Gastrocnemius medialis (tissue), 4 donors: ENCODE results near the gene PLA2G4F. TPM values are rescaled to one million over a fixed set of nuclear protein-coding genes. Genes with fewer than 3 reads are reported as not detected.

Experiments
- ATAC-seq, 2 donors: fragments of 150-250 bp; one replicate each; pipeline ENCODE4 v1.9.1; 2016
- DNase-seq, 2 donors: peaks; one replicate each; pipeline ENCODE4 v3.0.0-alpha.2; 2019
- H3K27ac ChIP-seq, 4 donors: fragments of 200-600 bp; sonication (generic); 1 replicate in 1 of 4; 2 replicates in 3 of 4; pipeline ENCODE4 v1.5.1; 2016 to 2018; ENCODE audit warnings: mild to moderate bottlenecking in 2 of 4, moderate library complexity in 1 of 4
- H3K27me3 ChIP-seq, 3 donors: fragments of 200-600 bp; sonication (generic) in 2 of 3; 1 replicate in 1 of 3; 2 replicates in 2 of 3; pipeline versions ENCODE4 v1.5.1 to v1.6.0; 2016 to 2019; ENCODE audit warnings: mild to moderate bottlenecking in 1 of 3, moderate library complexity in 1 of 3
- H3K36me3 ChIP-seq, 2 donors: fragments of 200-600 bp; sonication (generic) in 1 of 2; one replicate each; pipeline ENCODE4 v1.5.1; 2017 to 2018
- H3K4me1 ChIP-seq, 2 donors: fragments of 200-600 bp; sonication (generic) in 1 of 2; one replicate each; pipeline ENCODE4 v1.5.1; 2016 to 2017; ENCODE audit warnings: mild to moderate bottlenecking in 2 of 2
- H3K4me3 ChIP-seq, 4 donors: fragments of 200-600 bp; sonication (generic) in 3 of 4; 1 replicate in 1 of 4; 2 replicates in 3 of 4; pipeline ENCODE4 v1.5.1; 2016 to 2019; ENCODE audit warnings: mild to moderate bottlenecking in 2 of 4
- H3K9me3 ChIP-seq, 3 donors: fragments of 200-600 bp; sonication (generic) in 2 of 3; 1 replicate in 1 of 3; 2 replicates in 2 of 3; pipeline ENCODE4 v1.5.1; 2016 to 2019
- POLR2A ChIP-seq, 2 donors: fragments of 450-650 bp; IDR thresholded peaks; one replicate each; pipeline ENCODE4 v1.6.1; 2017; ENCODE audit warnings: antibody characterized with exemption in 2 of 2, mild to moderate bottlenecking in 2 of 2, moderate library complexity in 2 of 2
- in situ Hi-C, 4 donors: fragments of 200-750 bp; cut with MboI; loops; one replicate each; pipeline versions ENCODE4 v1.15.0 to v1.8.0; 2017; ENCODE audit warnings: low sequenced_read_pairs in 4 of 4
- intact Hi-C: fragments of 100-400 bp; cut with DNase I; formaldehyde crosslinking; loops from one replicate; pipeline ENCODE4 v1.15.1; 2023; ENCODE audit warnings: low total_unique reads
- microRNA counts, 2 donors: library from miRNA; unstranded; fragments of <30 nt; microRNA quantifications; one replicate each; lab custom pipeline; 2016
- microRNA-seq, 2 donors: library from miRNA; unstranded; fragments of <30 nt; microRNA quantifications; one replicate each; pipeline ENCODE4, GENCODE V29; 2016; ENCODE audit warnings: borderline replicate concordance in 2 of 2
- total RNA-seq, 4 donors: library from RNA; depleted of rRNA; stranded (reverse); fragments of >200 nt; gene quantifications; one replicate each; pipeline versions ENCODE4 v1.1.0 to v1.2.3, GENCODE V29; 2016
- TF ChIP-seq, protein P1 (sequence below), 5 experiments: fragments of 450-650 bp in 3 of 5; fragments of 200-600 bp in 2 of 5; sonication (generic) in 2 of 5; IDR thresholded peaks in 4 of 5; conservative IDR thresholded peaks in 1 of 5; 1 replicate in 4 of 5; 2 replicates in 1 of 5; pipeline ENCODE4 v1.5.1; 2016 to 2019; ENCODE audit warnings: antibody characterized with exemption in 5 of 5, mild to moderate bottlenecking in 3 of 5, moderate library complexity in 3 of 5

The PLA2G4F gene
- total RNA-seq, 4 donors from 2014 or later = 1.0 to 8.4 (median 4.9) TPM

GRCh38 chr15:42089942-42090341, 66.5 kb downstream of the PLA2G4F start:
- H3K4me1 ChIP-seq = peaks cover 0 to 7% of the 10 kb centered on the region in 2 donors
- no peaks in the 10 kb centered on the region for H3K27me3 ChIP-seq
- intact Hi-C loops (loop anchor here (5.0 kb wide), 1 partner anchor 42 kb away; no protein-coding TSS in a partner anchor), in situ Hi-C loops (no loop called here)
- ATAC-seq = no peak
- no peak for DNase-seq
- H3K27ac ChIP-seq = no peak overlapping the region
- no peaks in the 10 kb centered on the region for H3K9me3 ChIP-seq
- no peak for TF ChIP-seq POLR2A (IDR thresholded peaks at IDR 0.05)
- TF ChIP-seq, protein P1, sequence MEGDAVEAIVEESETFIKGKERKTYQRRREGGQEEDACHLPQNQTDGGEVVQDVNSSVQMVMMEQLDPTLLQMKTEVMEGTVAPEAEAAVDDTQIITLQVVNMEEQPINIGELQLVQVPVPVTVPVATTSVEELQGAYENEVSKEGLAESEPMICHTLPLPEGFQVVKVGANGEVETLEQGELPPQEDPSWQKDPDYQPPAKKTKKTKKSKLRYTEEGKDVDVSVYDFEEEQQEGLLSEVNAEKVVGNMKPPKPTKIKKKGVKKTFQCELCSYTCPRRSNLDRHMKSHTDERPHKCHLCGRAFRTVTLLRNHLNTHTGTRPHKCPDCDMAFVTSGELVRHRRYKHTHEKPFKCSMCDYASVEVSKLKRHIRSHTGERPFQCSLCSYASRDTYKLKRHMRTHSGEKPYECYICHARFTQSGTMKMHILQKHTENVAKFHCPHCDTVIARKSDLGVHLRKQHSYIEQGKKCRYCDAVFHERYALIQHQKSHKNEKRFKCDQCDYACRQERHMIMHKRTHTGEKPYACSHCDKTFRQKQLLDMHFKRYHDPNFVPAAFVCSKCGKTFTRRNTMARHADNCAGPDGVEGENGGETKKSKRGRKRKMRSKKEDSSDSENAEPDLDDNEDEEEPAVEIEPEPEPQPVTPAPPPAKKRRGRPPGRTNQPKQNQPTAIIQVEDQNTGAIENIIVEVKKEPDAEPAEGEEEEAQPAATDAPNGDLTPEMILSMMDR (IDR thresholded peaks at IDR 0.05 in 4 of 5, conservative IDR thresholded peaks at IDR 0.05 in 1 of 5) = no peak
- no peak overlapping the region for H3K4me3 ChIP-seq
- H3K36me3 ChIP-seq = no peaks in the 10 kb centered on the region

MicroRNAs within 50 kb of the gene (microRNA counts, 767-probe panel; counts per million panel counts)
- microRNA hsa-miR-627 (lab: Ali Mortazavi, UCI) = 356 to 448 counts per million in 2 donors

Small RNA genes within 50 kb of the gene (microRNA-seq; reads per million reads assigned to microRNA genes)
- 10.6 to 17.9 reads per million in 2 donors for gene MIR627

Other genes with a start within 250 kb of the PLA2G4F start
- 1 to 10 TPM; 3.8 to 7.1 (median 4.3) TPM for gene EHD4, start 184.1 kb downstream of the PLA2G4F start, total RNA-seq
- not detected for gene PLA2G4E, start 135.6 kb downstream of the PLA2G4F start, total RNA-seq
- gene PLA2G4D, start 62.1 kb downstream of the PLA2G4F start, total RNA-seq = under 1 TPM in 1 of 4 donors, not detected in 3; 0.10 TPM
- gene VPS39, start 51.7 kb upstream of the PLA2G4F start, total RNA-seq = 10 to 100 TPM; 28.8 to 41.8 (median 35.2) TPM
- 10 to 100 TPM in 2 of 4 donors, 1 to 10 TPM in 2; 5.9 to 26.3 (median 11.9) TPM for gene GANC, start 116.6 kb upstream of the PLA2G4F start, total RNA-seq
- 10 to 100 TPM; 29.4 to 67.6 (median 37.4) TPM for gene TMEM87A, start 116.8 kb upstream of the PLA2G4F start, total RNA-seq
- gene CAPN3, start 202.9 kb upstream of the PLA2G4F start, total RNA-seq = 100 to 1,000 TPM in 3 of 4 donors, 10 to 100 TPM in 1; 96.8 to 263 (median 163) TPM